GM18511 (cell line): Measurements from ENCODE around the gene ZNF157.

Experiments used
- ATAC-seq: cut with Tn5 transposase; IDR thresholded peaks from one replicate; pipeline ENCODE4 v1.9.1; 2021; ENCODE audit warnings: mild to moderate bottlenecking, moderate library complexity; ENCODE audit not compliant: unreplicated experiment

The ZNF157 gene

GRCh38 chrX:47446431-47446830, 76.1 kb downstream of the ZNF157 start:
- ATAC-seq, result no peak

- no peak for ATAC-seq
Measured at GRCh38 chrX:47446971-47447370, 76.6 kb downstream of the ZNF157 start.

GRCh38 chrX:47447607-47448006, 77.2 kb downstream of the ZNF157 start:
- ATAC-seq, result no peak

GRCh38 chrX:47448165-47448806, 77.9 kb downstream of the ZNF157 start:
- ATAC-seq, result no peak

GRCh38 chrX:47452112-47452511, 81.7 kb downstream of the ZNF157 start:
- no peak for ATAC-seq

- no peak for ATAC-seq
Measured at GRCh38 chrX:47456080-47456479, 85.7 kb downstream of the ZNF157 start.

- no peak for ATAC-seq
Measured at GRCh38 chrX:47458528-47458927, 88.2 kb downstream of the ZNF157 start.

GRCh38 chrX:47460561-47460960, 90.2 kb downstream of the ZNF157 start:
- ATAC-seq, result no peak
